Bone marrow (tissue), 2 donors: ENCODE data around the gene PLET1.
A peak's percentile ranks its signal among the peaks of the same experiment; 100 is the strongest.
"Not testable (repeated sequence)": the region's sequence is repeated elsewhere in the genome, so short reads cannot be mapped to it uniquely, and the experiment has no call there.

ENCODE experiments used
- DNase-seq, 2 donors: peaks; one replicate each; lab custom pipeline; 2025; lab: John Stamatoyannopoulos, UW

Gene PLET1

DNA sequence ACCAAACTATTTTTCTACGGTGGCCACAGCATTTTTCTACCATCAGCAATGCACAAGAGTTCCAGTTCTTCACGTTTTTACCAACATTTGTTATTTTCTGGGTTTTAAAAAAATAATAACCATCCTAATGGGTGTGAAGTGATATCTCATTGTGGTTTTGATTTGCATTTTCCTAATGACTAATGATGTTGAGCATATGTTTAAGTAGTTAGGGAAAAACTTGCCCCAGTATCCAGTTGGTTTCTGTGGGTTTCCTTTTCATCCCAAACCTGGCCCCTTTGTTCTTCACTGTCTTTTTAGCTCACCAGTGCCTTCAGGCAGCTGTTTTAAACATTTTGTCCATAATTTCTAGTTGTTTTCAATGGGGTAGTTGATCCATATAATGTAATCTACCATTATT is 49.1 kb downstream of the PLET1 start:
- no peak for DNase-seq

DNA sequence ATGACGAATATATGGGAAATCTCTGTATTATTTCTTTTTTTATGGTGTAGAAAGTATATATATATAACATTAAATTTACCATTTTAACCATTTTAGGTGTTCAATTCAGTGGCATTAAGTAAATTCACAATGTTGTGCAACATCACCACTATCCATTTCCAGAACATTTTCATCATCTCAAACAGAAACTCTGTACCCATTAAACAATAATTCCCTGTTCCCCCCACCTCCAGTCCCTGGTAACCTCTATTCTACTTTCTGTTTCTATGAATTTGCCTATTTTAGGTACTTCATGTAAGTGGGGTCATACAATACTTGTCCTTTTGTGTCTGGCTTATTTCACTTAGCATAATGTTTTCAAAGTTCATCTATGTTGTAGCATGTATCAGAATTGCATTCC is 49.8 kb downstream of the PLET1 start:
- no peak for DNase-seq

DNA sequence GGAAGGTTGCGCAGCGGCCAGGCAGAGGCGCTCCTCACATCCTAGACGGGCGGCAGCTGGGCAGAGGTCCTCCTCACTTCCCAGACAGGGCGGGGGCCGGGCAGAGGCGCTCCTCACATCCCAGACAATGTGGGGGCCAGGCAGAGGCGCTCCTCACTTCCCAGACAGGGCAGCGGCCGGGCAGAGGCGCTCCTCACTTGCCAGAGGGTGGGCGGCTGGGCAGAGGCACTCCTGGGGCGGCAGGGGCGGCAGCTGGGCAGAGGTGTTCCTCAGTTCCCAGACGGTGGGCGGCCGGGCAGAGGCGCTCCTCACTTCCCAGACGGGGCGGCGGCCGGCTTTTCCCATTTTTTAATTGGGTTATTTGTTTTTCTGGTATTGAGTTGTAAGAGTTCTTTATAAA is 54.6 kb downstream of the PLET1 start:
- DNase-seq = no peak

DNA sequence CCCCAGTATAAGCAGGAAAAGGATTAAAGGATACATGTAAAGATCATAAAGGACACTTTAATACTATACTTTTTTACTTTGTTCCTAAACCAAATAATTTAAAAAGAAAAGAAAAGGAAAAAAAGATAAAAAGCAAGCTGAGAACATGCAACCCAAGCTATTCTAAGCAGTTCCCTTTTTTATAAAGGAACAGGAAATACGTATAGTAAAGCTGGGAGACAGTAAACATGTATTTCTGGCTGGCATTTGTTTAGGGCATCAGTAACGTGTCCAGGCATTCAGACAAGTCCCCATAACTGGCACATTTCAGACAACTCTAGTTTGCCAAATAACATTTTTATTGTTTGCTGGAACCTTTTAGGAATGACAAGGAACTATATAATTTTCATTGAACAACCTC is 60.4 kb downstream of the PLET1 start:
- peak in 1 of 2 donors; percentile 44 for DNase-seq

DNA sequence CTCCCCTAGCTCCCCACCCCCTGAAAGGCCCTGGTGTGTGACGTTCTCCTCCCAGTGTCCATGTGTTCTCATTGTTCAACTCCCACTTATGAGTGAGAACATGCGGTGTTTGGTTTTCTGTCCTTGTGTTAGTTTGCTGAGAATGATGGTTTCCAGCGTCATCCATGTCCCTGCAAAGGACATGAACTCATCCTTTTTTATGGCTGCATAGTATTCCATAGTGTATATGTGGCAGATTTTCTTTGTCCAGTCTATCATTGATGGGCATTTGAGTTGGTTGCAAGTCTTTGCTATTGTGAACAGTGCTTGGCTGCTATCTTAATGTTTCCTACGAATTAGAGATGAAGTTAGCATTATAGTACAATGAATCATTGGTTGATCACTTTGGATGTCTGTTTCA is 61.6 kb downstream of the PLET1 start:
- DNase-seq = not testable (repeated sequence)
